ENCODE measurements around the gene SMOC2. TPM values are rescaled to one million over a fixed set of nuclear protein-coding genes. Genes with fewer than 3 reads are reported as not detected.
"Not testable (repeated sequence)": the region's sequence is repeated elsewhere in the genome, so short reads cannot be mapped to it uniquely, and the experiment has no call there.

Gene SMOC2
- total RNA-seq, 1 donor from 2014 or later, result not detected

DNA sequence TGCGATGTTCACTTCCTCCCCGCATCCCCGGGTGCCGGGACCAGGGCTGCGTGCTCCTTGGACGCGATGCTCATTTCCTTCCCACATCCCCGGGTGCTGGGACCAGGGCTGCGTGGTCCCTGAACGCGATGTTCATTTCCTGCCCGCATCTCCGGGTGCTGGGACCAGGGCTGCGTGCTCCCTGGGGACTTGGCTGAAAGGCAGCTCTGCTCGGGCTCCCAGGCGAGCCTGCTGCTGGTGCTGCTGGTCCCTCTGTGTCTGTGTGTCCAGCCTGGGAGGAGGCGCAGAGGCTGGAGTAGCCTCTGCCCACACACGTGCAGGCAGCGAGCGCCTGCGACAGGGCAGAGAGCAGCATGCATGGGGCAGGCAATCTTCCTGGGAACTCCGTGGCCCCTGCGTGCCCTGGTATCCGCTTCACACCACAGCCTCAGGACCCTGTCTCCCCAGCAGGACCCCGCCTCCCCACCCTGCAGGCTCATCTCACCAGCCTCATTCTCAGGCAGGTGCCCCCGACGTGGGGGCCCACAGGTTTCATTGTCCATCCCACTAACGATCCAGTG, 132.4 kb downstream of the SMOC2 start:
- DNase-seq (ENCODE audit: low read depth, low spot score), result not testable (repeated sequence)

DNA sequence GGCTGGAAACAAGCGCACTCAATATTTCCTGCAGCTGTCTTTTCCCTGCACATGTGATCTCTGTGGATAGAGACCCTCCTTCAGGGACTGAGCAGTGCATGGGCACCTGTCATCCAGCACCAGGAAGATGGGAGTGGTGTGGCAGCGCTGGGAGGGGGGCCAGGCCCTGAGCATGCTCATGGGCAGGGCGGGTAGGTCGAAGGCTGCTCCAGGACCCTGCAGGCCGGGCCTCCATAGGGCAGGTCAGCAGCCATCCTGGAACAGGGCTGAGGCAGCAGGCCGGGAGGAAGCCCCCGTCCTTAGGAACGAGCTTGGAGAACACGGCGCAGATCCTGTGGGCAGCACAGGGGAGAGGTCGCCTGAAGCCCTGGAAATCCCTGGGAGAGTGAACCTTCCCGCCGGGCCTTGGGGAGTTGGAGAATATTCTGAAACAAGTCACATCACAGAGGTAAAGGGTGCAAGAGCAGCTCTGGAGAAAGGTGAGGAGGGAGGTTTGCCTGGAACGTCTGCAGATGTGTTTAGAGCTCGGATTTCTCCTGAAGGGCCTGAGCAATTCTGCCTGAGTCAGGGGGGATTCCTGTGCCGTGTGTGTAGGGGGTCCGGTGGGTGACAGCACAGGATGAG, 133.2 kb downstream of the SMOC2 start:
- no peak for DNase-seq (ENCODE audit: low read depth, low spot score)

DNA sequence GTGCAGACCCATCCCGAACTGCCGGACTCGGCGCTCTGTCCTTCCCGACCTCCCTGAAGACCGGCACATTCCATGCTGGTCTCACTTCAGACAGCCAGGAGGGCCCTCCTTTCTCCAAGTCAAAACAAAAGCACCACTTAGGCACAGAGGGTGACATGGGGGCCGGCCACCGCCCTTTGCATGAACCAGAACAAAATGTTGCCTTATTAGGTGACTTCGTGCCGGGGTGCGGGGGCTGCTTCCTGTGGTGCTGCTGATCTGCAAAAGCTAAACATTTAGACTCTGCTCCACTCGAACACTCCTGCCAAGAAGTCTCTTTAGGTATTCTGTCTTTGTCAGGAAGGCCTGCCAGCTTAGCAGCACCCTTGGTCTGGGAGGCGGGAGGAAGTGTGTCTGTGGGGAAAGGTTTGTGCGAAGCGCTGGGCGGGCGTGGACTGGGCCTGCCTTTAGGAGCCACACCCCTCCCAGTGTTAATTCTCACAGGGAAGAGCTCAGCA, 133.8 kb downstream of the SMOC2 start:
- no peak for DNase-seq (ENCODE audit: low read depth, low spot score)

DNA sequence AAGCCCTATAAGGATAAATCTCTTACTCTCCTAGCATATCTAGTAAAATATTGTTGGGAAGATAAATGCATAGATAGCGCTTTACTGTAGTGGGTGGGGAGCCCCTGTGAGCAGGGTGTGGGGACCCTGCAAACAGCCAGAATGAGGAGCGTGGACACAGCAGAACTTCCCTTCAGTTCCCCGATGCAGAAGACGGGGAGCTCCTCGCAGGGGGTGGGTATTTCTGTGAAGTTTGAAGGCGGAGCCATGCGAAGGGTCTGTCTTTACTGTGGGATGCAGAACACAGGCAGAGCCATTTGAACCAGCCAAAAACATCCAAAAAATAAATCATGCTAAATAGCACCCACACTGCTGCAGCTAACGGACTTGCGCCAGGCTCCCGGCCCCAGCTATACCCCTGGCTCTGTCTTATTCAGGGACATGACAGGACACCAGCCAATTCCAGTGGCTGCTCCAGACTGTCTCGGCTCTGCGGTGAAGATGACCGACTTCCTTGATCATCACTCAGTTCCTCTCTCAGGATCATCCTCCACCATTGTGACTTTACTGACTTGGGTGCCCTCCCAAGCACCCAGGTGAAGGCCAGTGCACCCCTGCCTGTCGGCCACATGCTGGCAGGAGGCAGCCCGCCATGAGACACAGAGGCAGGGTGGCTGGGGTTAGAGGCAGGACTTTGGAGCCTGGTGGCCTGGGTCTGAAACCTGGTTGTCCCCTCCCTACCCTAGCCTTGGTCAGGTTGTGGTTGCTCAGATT, 134.5 kb downstream of the SMOC2 start:
- no peak for DNase-seq (ENCODE audit: low read depth, low spot score)

DNA sequence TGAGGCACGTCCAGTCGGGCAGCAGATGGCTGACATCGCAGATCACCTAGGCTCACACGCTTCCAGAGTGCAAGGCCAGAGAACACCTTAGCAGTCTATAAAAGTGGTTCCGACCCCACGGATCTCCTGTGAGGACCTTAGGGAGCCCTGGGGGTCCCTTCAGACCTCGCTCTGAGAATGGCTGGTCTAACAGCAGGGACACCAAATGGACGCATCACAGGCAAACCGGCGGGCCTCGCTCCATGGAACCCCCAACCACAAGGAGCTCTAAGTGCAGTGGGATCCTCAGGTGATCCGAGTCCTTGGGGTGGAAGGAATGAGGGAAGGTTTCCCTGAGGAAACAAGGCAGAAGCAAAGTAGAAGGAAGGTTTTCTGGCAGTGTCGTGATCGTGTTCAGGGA, 135.4 kb downstream of the SMOC2 start:
- DNase-seq (ENCODE audit: low read depth, low spot score), result no peak

DNA sequence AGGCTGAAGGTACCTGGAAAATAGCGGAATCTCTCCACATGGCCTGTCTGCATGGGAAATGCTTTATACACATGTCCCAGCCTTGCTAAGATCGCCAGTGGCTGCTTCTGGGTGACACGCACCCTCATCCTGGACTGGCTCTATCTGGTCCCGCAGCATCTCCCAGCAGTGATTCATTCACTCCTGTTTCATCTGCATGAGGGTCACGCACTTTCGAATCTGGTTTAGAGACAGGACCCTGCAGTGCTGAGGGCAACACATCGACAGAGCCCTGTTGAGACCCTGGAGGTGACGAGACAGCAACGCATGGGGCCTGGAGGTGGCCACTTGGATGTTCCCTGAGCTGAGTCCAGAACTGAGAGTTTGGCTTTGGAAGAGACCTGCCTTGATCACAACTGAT, 136.5 kb downstream of the SMOC2 start:
- DNase-seq (ENCODE audit: low read depth, low spot score), result no peak

DNA sequence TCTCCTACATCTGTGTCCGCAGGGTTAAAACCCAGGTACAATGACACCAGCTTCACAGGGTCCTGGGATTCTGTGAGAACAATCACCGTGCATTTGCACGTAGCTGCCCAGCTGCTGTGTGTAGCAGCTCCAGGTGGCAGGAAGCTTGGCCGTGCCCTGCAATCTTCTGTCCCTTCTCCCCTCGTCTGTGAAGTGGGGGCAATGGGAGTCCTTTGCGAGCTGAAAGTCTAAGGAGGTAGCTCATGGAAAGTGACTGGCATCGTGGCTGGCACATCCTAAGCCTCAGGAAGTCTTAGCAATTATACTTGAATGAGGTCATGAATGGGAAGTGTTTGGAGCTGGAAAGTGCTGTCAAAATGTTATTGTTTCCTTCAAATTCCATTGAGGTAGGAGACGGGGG, 137.1 kb downstream of the SMOC2 start:
- DNase-seq (ENCODE audit: low read depth, low spot score), result no peak

DNA sequence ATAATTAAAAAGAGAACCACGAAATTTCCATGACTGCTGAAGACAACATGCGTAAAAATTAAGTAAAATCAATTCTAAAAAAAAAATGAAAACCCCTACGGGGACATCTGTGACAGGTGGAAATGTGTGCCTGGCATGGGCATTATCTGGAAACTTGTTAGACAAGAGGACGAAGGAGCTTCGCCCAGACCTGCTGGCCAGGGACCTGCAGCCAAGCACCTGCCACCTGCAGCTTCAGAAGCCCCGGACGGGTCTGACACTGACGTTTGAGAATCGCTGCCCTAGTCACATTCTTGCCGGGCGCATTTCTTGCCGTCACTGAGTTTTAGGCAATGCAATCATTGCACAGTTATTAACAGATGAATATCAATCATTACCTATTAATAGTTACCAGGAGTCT, 140.3 kb downstream of the SMOC2 start:
- no peak for DNase-seq (ENCODE audit: low read depth, low spot score)

DNA sequence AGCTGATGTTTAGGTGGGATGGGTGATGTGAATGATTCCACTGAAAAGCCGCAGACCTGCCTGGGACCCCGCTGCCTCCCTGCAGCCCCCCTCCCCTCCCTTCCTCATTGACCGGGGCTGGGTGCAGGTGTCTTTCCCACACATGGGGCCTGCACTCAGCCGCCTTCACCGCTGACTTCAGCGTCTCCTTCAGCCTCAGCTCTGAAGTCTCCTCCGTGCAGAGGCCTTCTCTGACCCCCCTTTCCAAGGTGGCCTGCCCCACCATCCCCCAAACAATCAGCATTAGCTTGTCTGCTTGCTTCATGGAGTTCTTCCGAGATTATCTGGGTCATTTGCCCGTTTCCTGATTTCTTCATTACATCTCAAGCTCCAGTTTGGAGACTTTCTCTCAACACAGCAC, 140.7 kb downstream of the SMOC2 start:
- no peak for DNase-seq (ENCODE audit: low read depth, low spot score)

DNA sequence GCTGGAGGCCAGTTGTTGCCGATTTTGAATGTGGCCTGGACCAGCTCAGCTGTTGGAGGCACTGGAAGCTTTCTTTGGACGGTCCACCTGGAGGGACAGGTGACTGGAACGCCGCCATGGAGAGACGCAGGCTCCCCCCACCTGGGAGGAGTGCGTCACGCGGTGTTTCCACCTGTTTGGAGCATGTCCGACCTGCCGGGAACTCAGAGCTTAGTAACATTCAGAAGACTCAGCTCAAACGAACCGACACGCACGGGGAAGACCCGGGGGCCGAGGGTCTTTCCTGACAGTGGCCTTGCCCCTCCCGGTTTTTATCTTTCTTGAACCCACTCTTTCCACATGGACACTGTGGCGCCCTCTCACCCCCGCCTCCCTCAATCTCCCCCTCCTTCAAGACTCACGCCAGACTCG, 141.6 kb downstream of the SMOC2 start:
- DNase-seq (ENCODE audit: low read depth, low spot score), result no peak

DNA sequence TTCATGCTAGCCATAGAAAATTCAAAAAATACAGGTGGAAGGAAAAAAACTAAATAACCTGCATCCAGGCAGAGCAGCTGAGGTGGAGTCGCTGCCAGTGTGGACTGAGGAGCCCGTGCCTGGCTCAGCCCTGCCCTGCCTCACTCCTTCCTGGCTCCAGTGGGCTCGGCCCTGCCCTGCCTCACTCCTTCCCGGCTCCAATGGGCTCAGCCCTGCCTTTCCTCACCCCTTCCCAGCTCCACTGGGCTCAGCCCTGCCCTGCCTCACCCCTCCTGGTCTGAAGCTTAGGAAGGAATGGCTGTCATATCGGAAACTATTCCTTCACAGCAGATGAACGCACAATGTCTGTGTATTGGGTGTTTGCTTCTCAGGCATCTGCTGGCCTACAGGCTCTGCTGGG, 142.1 kb downstream of the SMOC2 start:
- DNase-seq (ENCODE audit: low read depth, low spot score), result no peak

DNA sequence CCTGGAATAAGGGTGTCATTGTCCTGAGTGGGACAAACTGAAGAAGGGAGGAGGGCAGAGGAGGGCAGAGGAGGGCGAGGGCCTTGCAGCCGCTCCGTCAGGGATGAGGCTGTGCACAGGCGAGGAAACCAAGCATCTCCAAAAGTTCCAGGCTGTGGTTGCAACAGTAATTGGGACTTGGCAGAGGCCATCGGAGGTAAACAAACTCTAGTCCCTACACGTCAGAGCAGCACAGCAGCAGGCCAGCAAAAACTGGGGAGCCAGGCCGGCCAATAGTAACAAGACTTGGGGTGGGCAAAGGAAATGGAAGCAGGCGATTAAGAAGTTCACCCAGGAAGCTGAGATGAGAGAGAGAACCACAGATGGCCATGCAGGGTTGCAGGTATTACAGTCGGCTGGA, 142.8 kb downstream of the SMOC2 start:
- DNase-seq (ENCODE audit: low read depth, low spot score), result no peak

DNA sequence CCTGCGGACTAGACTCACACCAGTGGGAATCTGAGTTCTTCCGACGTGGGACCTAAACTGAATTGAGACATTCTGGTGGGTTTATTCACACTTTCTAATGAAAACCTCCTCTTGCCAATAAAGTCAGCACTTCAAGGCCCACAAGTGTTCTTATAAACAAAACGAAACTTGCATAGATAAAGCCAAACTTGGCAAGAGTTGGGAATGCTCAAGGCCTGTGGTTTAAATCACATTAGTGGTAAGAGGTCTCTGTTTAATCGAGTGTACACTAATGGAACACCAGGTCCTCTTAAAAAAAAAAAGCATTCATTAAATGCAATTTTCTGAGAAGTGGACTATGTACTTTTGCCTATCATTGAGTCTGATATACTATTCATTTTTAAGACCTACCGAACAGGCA, 143.3 kb downstream of the SMOC2 start:
- no peak for DNase-seq (ENCODE audit: low read depth, low spot score)

DNA sequence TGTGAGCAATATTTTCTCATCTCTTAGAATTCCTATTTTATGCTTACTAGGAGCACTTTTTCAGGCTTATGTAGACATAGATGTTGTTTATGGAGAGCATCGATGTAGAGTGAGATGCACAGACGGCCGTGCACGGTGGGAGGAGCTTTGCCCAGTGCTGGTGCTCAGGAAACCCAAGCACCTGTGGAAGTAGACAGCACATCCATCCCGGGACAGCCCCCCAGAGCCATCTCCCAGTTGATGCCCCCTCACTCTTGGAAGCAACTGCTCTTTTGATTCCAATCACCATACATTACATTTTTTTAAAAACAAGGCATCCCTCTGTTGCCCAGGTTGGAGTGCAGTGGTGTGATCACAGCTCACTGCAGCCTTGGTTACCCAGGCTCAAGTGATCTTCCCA, 143.7 kb downstream of the SMOC2 start:
- DNase-seq (ENCODE audit: low read depth, low spot score), result no peak

DNA sequence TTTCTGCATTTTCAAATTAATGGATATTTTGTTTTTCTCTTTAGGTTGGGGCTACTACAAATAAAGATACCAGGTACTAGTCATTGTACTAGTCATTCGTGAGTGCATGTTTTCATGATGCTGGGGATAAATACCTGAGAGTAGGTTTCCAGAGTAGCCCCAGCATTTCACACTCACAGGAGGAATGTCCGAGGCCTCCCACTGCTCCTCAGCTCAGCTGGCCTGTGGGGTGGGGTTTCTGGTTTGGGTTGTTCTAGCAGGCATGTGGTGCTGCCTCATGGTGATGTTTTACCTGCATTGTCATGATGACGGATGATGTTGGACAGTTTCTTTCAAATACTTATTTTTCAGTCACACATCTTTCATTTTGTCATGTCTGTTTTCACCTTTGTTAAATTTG, 144.5 kb downstream of the SMOC2 start:
- no peak for DNase-seq (ENCODE audit: low read depth, low spot score)

DNA sequence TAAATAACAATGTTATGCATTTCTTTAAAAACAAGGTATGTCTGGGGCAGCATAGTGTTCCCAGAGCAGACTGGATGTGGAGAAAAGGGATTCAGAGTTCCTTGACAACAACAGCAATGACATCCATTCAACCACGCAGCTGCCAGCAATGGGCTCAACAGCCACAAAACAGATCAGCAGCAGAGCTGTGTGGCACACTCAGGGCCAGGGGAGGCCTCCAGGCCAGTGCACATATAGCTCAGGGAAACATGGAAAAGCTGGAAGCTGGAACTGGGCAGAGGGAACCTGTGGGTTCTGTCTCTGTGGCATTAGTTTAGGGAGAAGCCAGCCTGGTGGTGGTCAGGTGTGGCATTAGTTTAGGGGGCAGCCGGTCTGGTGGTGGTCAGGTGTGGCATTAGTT, 148.3 kb downstream of the SMOC2 start:
- no peak for DNase-seq (ENCODE audit: low read depth, low spot score)

DNA sequence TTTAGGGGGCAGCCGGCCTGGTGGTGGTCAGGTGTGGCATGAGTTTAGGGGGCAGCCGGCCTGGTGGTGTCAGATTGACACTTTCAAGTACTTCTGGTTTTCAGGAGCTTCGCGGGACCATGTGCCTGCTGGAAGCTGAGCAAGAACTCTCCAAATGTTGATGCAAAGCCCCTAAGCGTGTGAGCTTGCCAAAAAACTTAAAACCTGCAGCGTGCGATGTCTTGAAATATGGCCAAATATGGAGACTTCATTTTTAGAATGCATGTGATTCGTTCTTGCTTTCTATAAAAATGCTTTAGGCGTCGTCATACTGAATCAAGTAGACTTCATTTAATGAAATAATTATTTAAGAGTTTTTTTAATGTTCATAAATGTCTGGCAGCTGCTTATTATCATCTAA, 149.4 kb downstream of the SMOC2 start:
- no peak for DNase-seq (ENCODE audit: low read depth, low spot score)

DNA sequence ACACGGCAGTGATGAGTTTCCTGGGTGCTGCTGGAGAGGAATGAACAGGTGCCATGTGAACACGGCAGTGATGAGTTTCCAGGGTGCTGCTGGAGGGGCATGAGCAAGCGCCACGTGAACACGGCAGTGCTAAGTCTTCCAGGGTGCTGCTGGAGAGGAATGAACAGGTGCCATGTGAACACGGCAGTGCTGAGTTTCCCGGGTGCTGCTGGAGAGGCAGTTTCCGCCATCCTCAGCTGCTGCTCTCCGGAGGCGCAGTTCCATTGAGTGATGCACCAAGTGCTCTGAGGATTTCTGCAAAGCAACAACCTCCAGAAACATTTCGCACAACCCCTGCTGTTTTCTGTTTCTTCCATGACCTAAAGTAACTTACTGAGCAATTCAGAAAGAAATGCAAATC, 155.4 kb downstream of the SMOC2 start:
- DNase-seq (ENCODE audit: low read depth, low spot score), result no peak

DNA sequence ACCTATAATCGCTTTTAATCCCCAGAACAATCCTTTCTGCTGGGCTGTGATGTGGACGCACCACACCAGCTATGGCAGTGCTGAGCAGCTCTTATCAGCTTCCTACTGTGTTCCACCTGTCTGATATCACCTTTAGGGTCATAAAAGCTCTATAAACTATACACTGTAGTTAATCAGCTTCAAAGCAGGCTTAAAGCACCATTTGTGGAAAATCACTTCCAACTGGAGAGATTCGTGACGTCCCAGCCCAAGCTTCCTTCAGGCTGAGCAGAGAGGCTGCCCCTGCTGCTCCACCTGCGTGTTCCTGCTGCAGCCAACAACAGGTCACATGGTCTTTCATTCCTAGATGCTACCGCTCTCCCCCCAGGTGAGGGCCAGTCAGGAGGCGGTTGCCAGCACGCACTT, 156.5 kb downstream of the SMOC2 start:
- no peak for DNase-seq (ENCODE audit: low read depth, low spot score)

DNA sequence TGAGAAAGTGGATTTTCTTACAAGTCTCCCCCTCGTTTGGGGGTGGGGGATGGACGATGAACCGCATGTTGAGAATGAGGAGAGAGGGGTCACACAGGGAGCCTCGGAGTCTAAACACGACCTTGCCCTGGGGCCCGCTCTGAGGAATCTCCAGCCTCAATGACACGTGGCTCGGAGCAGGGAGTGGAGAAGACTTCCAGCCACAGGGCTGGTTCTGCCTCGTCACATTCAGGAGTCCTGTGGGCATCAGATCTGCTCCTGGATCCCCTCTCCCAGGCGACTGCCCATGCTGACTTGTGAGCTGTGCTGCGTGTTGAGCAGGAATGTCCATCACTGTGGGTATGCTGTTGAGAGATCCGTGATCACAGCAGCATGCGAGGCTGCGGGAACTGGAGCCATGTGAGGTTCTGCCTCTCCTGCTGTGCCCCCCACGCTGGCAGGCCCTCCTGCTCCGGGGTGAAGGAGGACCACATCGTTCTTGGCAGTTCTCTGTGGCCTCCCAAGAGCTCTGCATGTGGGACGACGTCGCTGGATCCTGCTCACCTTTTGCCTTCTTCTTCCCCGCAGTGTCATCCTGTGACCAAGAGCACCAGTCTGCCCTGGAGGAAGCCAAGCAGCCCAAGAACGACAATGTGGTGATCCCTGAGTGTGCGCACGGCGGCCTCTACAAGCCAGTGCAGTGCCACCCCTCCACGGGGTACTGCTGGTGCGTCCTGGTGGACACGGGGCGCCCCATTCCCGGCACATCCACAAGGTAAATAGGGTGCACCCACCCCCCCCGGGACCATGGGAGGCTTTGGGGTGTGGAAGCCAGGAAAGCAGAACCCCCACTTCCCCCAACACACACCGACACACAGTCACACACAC, 157.5 kb downstream of the SMOC2 start:
- no peak for DNase-seq (ENCODE audit: low read depth, low spot score)

DNA sequence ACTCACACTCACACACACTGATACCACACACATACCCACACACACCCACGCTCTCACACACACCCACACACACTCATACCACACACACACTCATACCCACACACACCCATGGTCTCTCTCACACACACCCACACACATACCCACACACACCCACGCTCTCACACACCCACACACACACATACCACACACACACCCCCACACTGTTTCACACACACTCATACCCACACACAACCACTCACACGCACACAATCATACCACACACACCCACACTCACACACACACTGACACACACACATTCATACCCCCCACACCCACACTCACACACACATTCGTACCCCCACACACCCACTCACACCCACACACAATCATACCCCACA, 158.1 kb downstream of the SMOC2 start:
- no peak for DNase-seq (ENCODE audit: low read depth, low spot score)

DNA sequence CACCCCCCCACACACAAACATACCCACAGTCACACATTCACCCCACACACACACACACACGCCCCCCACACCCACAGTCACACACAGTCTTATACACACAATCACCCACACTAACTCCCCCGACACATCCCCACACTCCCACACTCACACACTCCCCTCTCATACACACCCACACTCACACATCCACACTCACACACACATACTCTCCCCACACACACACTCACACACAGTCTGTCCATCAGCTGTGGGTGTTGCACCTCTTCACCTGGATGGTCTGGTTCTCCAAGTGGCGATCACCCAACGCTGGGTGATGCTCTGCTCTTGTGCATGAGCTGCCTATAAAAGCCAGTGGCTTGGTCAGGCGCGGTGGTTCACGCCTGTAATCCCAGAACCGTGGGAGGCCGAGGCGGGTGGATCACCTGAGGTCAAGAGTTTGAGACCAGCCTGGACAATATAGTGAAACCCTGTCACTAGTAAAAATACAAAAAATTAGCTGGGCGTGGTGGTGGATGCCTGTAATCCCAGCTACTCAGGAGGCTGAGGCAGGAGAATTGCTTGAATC, 158.9 kb downstream of the SMOC2 start:
- no peak for DNase-seq (ENCODE audit: low read depth, low spot score)
